Body of pancreas (tissue), 4 donors: Measurements from ENCODE around the gene MRPS25.

Experiments
- CTCF ChIP-seq, 7 experiments: fragments of 450-650 bp in 4 of 7; fragments of 200-600 bp in 3 of 7; sonication (generic) in 3 of 7; IDR thresholded peaks; one replicate each; pipeline ENCODE4 v1.5.1; 2016 to 2019; ENCODE audit warnings: antibody characterized with exemption in 7 of 7
- POLR2A ChIP-seq, 3 donors: fragments of 450-650 bp; IDR thresholded peaks; one replicate each; pipeline ENCODE4 v1.6.1; 2016; ENCODE audit warnings: antibody characterized with exemption in 3 of 3, mild to moderate bottlenecking in 2 of 3

GRCh38 chr3:15009167-15009566 lies 55.9 kb downstream of the MRPS25 start:
- TF ChIP-seq CTCF (IDR thresholded peaks at IDR 0.05), result no peak
- TF ChIP-seq POLR2A (IDR thresholded peaks at IDR 0.05), result no peak
